22Rv1 (cell line): Measurements from ENCODE around the gene CLEC7A.

Experiments used
- CTCF ChIP-seq: fragments of 450-650 bp; IDR thresholded peaks from 2 replicates; pipeline ENCODE4 v1.5.1; 2017; ENCODE audit warnings: mild to moderate bottlenecking
- ZFX ChIP-seq: fragments of 450-650 bp; IDR thresholded peaks from 2 replicates; pipeline ENCODE4 v1.6.1; 2017; ENCODE audit warnings: antibody characterized with exemption, borderline replicate concordance

- TF ChIP-seq CTCF (no peak), ZFX (no peak)
These were observed 30.8 kb upstream of the CLEC7A start for GRCh38 chr12:10160617-10161385.
